ENCODE measurements around the gene GFRA3.

The GFRA3 gene

DNA sequence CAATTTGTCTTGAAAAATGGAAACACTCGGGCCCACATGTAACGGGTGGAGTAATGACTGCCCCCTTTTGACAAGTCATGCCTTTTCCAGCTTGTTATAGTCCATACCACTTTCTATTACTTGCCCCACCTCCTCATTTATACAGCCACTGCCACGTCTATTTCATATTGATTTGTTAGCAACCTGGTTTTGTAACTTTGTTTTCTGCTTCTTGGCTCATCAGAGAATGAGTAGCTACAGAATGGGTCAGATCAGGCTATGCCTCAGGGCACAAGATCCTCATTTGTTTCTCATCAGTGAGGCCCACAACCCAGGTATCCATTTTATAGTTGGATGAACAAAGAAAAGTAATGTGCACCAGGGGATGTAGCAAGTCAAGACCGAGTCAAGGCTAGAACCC is 1.7 kb downstream of the GFRA3 start:
- Histone ChIP-seq H3F3A (ENCODE audit: control insufficient read depth, insufficient read depth) (no peaks in the 10 kb centered on the region), H3K4me1 (ENCODE audit: control insufficient read depth, low read length) (no peaks in the 10 kb centered on the region), H4K20me1 (ENCODE audit: control insufficient read depth, insufficient read depth, low read depth, low read length) (no peaks in the 10 kb centered on the region), H3K4me2 (ENCODE audit: low read length) (no peak overlapping the region), H3K27me3 (ENCODE audit: control insufficient read depth, low read length) (peaks cover 5% of the 10 kb centered on the region; the same call in 1 of the 2 replicates), H3K9me3 (ENCODE audit: control insufficient read depth, insufficient read depth, low read length) (no peaks in the 10 kb centered on the region), H3K4me3 (ENCODE audit: low read length) (no peak overlapping the region), H3K27ac (ENCODE audit: low read depth, low read length) (no peak overlapping the region), H3K36me3 (ENCODE audit: control insufficient read depth, low read length) (no peaks in the 10 kb centered on the region), H3K79me2 (ENCODE audit: control insufficient read depth, low read length) (no peaks in the 10 kb centered on the region), H3K9me2 (replicated peaks; ENCODE audit: control insufficient read depth, low read length) (no peaks in the 10 kb centered on the region)
- TF ChIP-seq EZH2phosphoT487 (IDR thresholded peaks at IDR 0.05; ENCODE audit: borderline replicate concordance, low read length) = no peak
- TF ChIP-seq, protein P1, sequence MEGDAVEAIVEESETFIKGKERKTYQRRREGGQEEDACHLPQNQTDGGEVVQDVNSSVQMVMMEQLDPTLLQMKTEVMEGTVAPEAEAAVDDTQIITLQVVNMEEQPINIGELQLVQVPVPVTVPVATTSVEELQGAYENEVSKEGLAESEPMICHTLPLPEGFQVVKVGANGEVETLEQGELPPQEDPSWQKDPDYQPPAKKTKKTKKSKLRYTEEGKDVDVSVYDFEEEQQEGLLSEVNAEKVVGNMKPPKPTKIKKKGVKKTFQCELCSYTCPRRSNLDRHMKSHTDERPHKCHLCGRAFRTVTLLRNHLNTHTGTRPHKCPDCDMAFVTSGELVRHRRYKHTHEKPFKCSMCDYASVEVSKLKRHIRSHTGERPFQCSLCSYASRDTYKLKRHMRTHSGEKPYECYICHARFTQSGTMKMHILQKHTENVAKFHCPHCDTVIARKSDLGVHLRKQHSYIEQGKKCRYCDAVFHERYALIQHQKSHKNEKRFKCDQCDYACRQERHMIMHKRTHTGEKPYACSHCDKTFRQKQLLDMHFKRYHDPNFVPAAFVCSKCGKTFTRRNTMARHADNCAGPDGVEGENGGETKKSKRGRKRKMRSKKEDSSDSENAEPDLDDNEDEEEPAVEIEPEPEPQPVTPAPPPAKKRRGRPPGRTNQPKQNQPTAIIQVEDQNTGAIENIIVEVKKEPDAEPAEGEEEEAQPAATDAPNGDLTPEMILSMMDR (IDR thresholded peaks at IDR 0.05; ENCODE audit: low read depth, low read length, poor library complexity, severe bottlenecking) = no peak

- Histone ChIP-seq H3K4me1 (ENCODE audit: control insufficient read depth, low read length) (no peaks in the 10 kb centered on the region), H3K4me3 (ENCODE audit: low read length) (no peak overlapping the region), H3K36me3 (ENCODE audit: control insufficient read depth, low read length) (no peaks in the 10 kb centered on the region), H3K27ac (ENCODE audit: low read depth, low read length) (no peak overlapping the region), H3K79me2 (ENCODE audit: control insufficient read depth, low read length) (no peaks in the 10 kb centered on the region), H3K4me2 (ENCODE audit: low read length) (no peak overlapping the region), H3F3A (ENCODE audit: control insufficient read depth, insufficient read depth) (no peaks in the 10 kb centered on the region), H3K9me2 (replicated peaks; ENCODE audit: control insufficient read depth, low read length) (no peaks in the 10 kb centered on the region), H3K27me3 (ENCODE audit: control insufficient read depth, low read length) (peaks cover 6% of the 10 kb centered on the region), H3K9me3 (ENCODE audit: control insufficient read depth, insufficient read depth, low read length) (no peaks in the 10 kb centered on the region), H4K20me1 (ENCODE audit: control insufficient read depth, insufficient read depth, low read depth, low read length) (no peaks in the 10 kb centered on the region)
- TF ChIP-seq, protein P1 (IDR thresholded peaks at IDR 0.05; ENCODE audit: low read depth, low read length, poor library complexity, severe bottlenecking) = no peak
- TF ChIP-seq EZH2phosphoT487 (IDR thresholded peaks at IDR 0.05; ENCODE audit: borderline replicate concordance, low read length) = no peak
Measured at GRCh38 chr5:138271281-138271680, 3.1 kb downstream of the GFRA3 start.

- Histone ChIP-seq H3K4me1 (ENCODE audit: control insufficient read depth, low read length) (no peaks in the 10 kb centered on the region), H3K36me3 (ENCODE audit: control insufficient read depth, low read length) (no peaks in the 10 kb centered on the region), H3K79me2 (ENCODE audit: control insufficient read depth, low read length) (no peaks in the 10 kb centered on the region), H3K27me3 (ENCODE audit: control insufficient read depth, low read length) (peaks cover 18% of the 10 kb centered on the region), H3K4me3 (ENCODE audit: low read length) (no peak overlapping the region), H4K20me1 (ENCODE audit: control insufficient read depth, insufficient read depth, low read depth, low read length) (no peaks in the 10 kb centered on the region), H3F3A (ENCODE audit: control insufficient read depth, insufficient read depth) (no peaks in the 10 kb centered on the region), H3K4me2 (ENCODE audit: low read length) (no peak overlapping the region), H3K9me2 (replicated peaks; ENCODE audit: control insufficient read depth, low read length) (no peaks in the 10 kb centered on the region), H3K27ac (ENCODE audit: low read depth, low read length) (no peak overlapping the region), H3K9me3 (ENCODE audit: control insufficient read depth, insufficient read depth, low read length) (no peaks in the 10 kb centered on the region)
- TF ChIP-seq, protein P1 (IDR thresholded peaks at IDR 0.05; ENCODE audit: low read depth, low read length, poor library complexity, severe bottlenecking) = no peak
- TF ChIP-seq EZH2phosphoT487 (IDR thresholded peaks at IDR 0.05; ENCODE audit: borderline replicate concordance, low read length) = no peak
Measured at GRCh38 chr5:138264183-138264582, 10.2 kb downstream of the GFRA3 start.

DNA sequence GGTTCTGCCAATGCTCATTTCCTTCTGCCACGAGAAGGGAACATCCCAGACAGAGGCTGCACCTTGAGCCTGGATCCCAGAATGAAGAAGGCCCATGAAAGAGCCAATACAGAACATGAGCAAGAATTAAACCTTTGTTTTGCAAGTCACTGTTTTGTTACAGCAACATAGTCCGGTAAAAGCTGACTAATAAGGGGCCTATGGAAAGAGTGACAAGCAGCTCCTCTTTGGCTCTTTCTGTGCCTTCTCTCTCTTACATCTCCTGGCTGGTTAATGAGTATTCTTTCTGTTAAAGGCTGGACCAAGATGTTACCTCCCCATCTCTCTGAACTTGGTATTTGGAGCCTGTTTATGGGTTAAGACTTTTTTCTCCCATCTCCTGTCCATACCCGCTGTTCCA is 10.8 kb downstream of the GFRA3 start:
- Histone ChIP-seq H3K9me3 (ENCODE audit: control insufficient read depth, insufficient read depth, low read length) (no peaks in the 10 kb centered on the region), H3K27ac (ENCODE audit: low read depth, low read length) (no peak overlapping the region), H3K4me2 (ENCODE audit: low read length) (no peak overlapping the region), H3K9me2 (replicated peaks; ENCODE audit: control insufficient read depth, low read length) (no peaks in the 10 kb centered on the region), H3F3A (ENCODE audit: control insufficient read depth, insufficient read depth) (no peaks in the 10 kb centered on the region), H3K4me1 (ENCODE audit: control insufficient read depth, low read length) (no peaks in the 10 kb centered on the region), H3K4me3 (ENCODE audit: low read length) (no peak overlapping the region), H3K79me2 (ENCODE audit: control insufficient read depth, low read length) (no peaks in the 10 kb centered on the region), H4K20me1 (ENCODE audit: control insufficient read depth, insufficient read depth, low read depth, low read length) (no peaks in the 10 kb centered on the region), H3K27me3 (ENCODE audit: control insufficient read depth, low read length) (peaks cover 23% of the 10 kb centered on the region), H3K36me3 (ENCODE audit: control insufficient read depth, low read length) (no peaks in the 10 kb centered on the region)
- TF ChIP-seq EZH2phosphoT487 (IDR thresholded peaks at IDR 0.05; ENCODE audit: borderline replicate concordance, low read length) = no peak
- TF ChIP-seq, protein P1 (IDR thresholded peaks at IDR 0.05; ENCODE audit: low read depth, low read length, poor library complexity, severe bottlenecking) = no peak
